ENCODE measurements around the gene PEX11A.

DNA sequence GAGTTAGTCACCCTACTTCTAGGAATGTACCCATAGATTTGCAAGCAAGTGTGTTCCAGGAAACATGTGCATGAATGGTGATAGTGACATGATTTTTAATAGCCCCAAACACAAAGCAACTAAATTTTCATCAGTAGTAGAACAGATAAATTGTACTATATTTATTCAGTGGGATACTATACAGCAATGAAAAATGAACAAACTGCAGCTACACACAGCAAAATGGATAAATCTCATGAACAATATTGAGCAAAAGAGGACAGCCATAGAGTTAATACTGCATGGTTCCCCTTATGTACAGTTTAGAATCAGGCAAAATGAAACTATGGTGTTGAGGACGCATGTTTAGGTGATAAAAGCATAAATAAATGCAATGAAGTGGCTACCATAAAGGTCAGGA lies 34.5 kb upstream of the PEX11A start:
- TF ChIP-seq, protein P1, sequence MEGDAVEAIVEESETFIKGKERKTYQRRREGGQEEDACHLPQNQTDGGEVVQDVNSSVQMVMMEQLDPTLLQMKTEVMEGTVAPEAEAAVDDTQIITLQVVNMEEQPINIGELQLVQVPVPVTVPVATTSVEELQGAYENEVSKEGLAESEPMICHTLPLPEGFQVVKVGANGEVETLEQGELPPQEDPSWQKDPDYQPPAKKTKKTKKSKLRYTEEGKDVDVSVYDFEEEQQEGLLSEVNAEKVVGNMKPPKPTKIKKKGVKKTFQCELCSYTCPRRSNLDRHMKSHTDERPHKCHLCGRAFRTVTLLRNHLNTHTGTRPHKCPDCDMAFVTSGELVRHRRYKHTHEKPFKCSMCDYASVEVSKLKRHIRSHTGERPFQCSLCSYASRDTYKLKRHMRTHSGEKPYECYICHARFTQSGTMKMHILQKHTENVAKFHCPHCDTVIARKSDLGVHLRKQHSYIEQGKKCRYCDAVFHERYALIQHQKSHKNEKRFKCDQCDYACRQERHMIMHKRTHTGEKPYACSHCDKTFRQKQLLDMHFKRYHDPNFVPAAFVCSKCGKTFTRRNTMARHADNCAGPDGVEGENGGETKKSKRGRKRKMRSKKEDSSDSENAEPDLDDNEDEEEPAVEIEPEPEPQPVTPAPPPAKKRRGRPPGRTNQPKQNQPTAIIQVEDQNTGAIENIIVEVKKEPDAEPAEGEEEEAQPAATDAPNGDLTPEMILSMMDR (IDR thresholded peaks at IDR 0.05) = no peak
- no peak for TF ChIP-seq POLR2A (IDR thresholded peaks at IDR 0.05)

All from lower leg skin (tissue), 3 donors.